H1 (cell line): ENCODE measurements around the gene MAPRE3. TPM values are rescaled to one million over a fixed set of nuclear protein-coding genes. Genes with fewer than 3 reads are reported as not detected.

Experiments used
- CTCF ChIA-PET: fragments of 300-600 bp; sonication (Branson Sonifier 250); formaldehyde crosslinking; loops from one replicate; lab custom pipeline; 2021; ENCODE audit not compliant: partially characterized antibody; lab: Charles Lee
- POLR2A ChIA-PET: fragments of 300-600 bp; sonication (Branson Sonifier 250); formaldehyde crosslinking; loops from one replicate; lab custom pipeline; 2021; ENCODE audit warnings: inconsistent platforms; ENCODE audit not compliant: partially characterized antibody; lab: Charles Lee
- DNase-seq, 2 experiments: peaks; one replicate each; pipeline versions ENCODE4 v3.0.0 to v3.0.0-alpha.2; 2010 to 2022; ENCODE audit warnings: low spot score in 2 of 2, low read depth in 1 of 2, mixed read lengths in 1 of 2
- FAIRE-seq: peaks from 2 replicates; lab custom pipeline; 2011; peaks lifted over from hg19 to GRCh38; lab: Jason Lieb, UNC
- H2AFZ ChIP-seq: 2 replicates; pipeline ENCODE4 v1.8.1; 2012; ENCODE audit warnings: low read length, inconsistent platforms
- H2AK5ac ChIP-seq: 2 replicates; pipeline ENCODE4 v1.6.1; 2013; ENCODE audit warnings: low read depth, low read length
- H2BK120ac ChIP-seq: replicated peaks from 2 replicates; pipeline ENCODE3; 2013; ENCODE audit warnings: low read depth, low read length, inconsistent platforms
- H2BK12ac ChIP-seq: 2 replicates; pipeline ENCODE4 v1.6.1; 2013; ENCODE audit warnings: low read depth, low read length
- H2BK15ac ChIP-seq: 2 replicates; pipeline ENCODE4 v1.6.1; 2013; ENCODE audit warnings: low read length
- H2BK20ac ChIP-seq: 2 replicates; pipeline ENCODE4 v1.6.1; 2013; ENCODE audit warnings: low read length
- H2BK5ac ChIP-seq: 2 replicates; pipeline ENCODE4 v1.6.1; 2013; ENCODE audit warnings: low read depth, low read length
- H3K14ac ChIP-seq: 2 replicates; pipeline ENCODE4 v1.6.1; 2013; ENCODE audit warnings: inconsistent platforms; ENCODE audit not compliant: insufficient read length
- H3K18ac ChIP-seq: 2 replicates; pipeline ENCODE4 v1.6.1; 2013; ENCODE audit warnings: low read length; ENCODE audit errors: extremely low read depth
- H3K23ac ChIP-seq: 2 replicates; pipeline ENCODE4 v1.6.1; 2013; ENCODE audit warnings: inconsistent platforms; ENCODE audit not compliant: insufficient read length
- H3K23me2 ChIP-seq: 2 replicates; pipeline ENCODE4 v1.6.1; 2013; ENCODE audit warnings: low read depth, low read length
- H3K27ac ChIP-seq: 2 replicates; pipeline ENCODE4 v1.6.1; 2011; ENCODE audit warnings: low read depth, low read length, inconsistent platforms
- H3K27me3 ChIP-seq, 4 experiments: replicated peaks in 1 of 4; 1 replicate in 1 of 4; 2 replicates in 3 of 4; pipeline versions ENCODE4 v1.6.1 to v1.8.1; 2011 to 2013; ENCODE audit warnings: low read length in 3 of 4, mild to moderate bottlenecking in 3 of 4, inconsistent platforms in 2 of 4, mixed read lengths in 2 of 4, moderate library complexity in 1 of 4; ENCODE audit not compliant: control insufficient read depth in 3 of 4, insufficient read depth in 3 of 4; ENCODE audit errors: extremely low read depth in 1 of 4
- H3K36me3 ChIP-seq, 4 experiments: 2 replicates each; pipeline versions ENCODE4 v1.6.1 to v1.8.1; 2011 to 2013; ENCODE audit warnings: mild to moderate bottlenecking in 4 of 4, low read length in 3 of 4, moderate library complexity in 2 of 4, control low read depth in 1 of 4, inconsistent platforms in 1 of 4; ENCODE audit not compliant: insufficient read depth in 4 of 4, control insufficient read depth in 2 of 4
- H3K4ac ChIP-seq: replicated peaks from 2 replicates; pipeline ENCODE3; 2013; ENCODE audit warnings: low read length, low read depth, mixed read lengths, inconsistent platforms; ENCODE audit not compliant: insufficient read length
- H3K4me1 ChIP-seq, 4 experiments: replicated peaks in 1 of 4; 1 replicate in 1 of 4; 2 replicates in 3 of 4; pipeline versions ENCODE4 v1.6.1 to v1.8.1; 2011 to 2013; ENCODE audit warnings: low read length in 3 of 4, inconsistent platforms in 2 of 4, mixed read lengths in 1 of 4; ENCODE audit not compliant: insufficient read depth in 4 of 4, control insufficient read depth in 3 of 4
- H3K4me2 ChIP-seq, 2 experiments: 2 replicates each; pipeline versions ENCODE4 v1.6.1 to v1.8.1; 2011 to 2013; ENCODE audit warnings: low read depth in 2 of 2, low read length in 2 of 2, control low read depth in 1 of 2, inconsistent platforms in 1 of 2, mild to moderate bottlenecking in 1 of 2; ENCODE audit not compliant: insufficient read depth in 1 of 2
- H3K4me3 ChIP-seq, 4 experiments: fragments of 200-600, 300-600 bp in 1 of 4; sonication (generic), shearing (Covaris generic), sonication (Bioruptor Twin) in 1 of 4; 2 replicates each; pipeline versions ENCODE4 v1.5.1 to v1.8.1; 2011 to 2016; ENCODE audit warnings: low read length in 4 of 4, low read depth in 3 of 4, control low read depth in 2 of 4, inconsistent platforms in 2 of 4, mild to moderate bottlenecking in 2 of 4, mixed read lengths in 1 of 4, moderate library complexity in 1 of 4; ENCODE audit not compliant: insufficient read depth in 2 of 4; ENCODE audit errors: extremely low read depth in 1 of 4
- H3K56ac ChIP-seq: replicated peaks from 2 replicates; pipeline ENCODE3; 2013; ENCODE audit warnings: low read depth, mild to moderate bottlenecking, mixed read lengths, low read length, inconsistent platforms; ENCODE audit not compliant: insufficient read length
- H3K79me1 ChIP-seq: 2 replicates; pipeline ENCODE4 v1.6.1; 2013; ENCODE audit warnings: low read depth, low read length, control low read depth
- H3K79me2 ChIP-seq, 2 experiments: 2 replicates each; pipeline versions ENCODE4 v1.6.1 to v1.8.1; 2012 to 2013; ENCODE audit warnings: low read length in 2 of 2, mild to moderate bottlenecking in 2 of 2, inconsistent platforms in 1 of 2; ENCODE audit not compliant: insufficient read depth in 2 of 2, control insufficient read depth in 1 of 2
- H3K9ac ChIP-seq, 4 experiments: replicated peaks in 1 of 4; 1 replicate in 1 of 4; 2 replicates in 3 of 4; pipeline versions ENCODE4 v1.6.1 to v1.8.1; 2011 to 2013; ENCODE audit warnings: low read depth in 3 of 4, low read length in 3 of 4, control low read depth in 2 of 4, mild to moderate bottlenecking in 2 of 4, moderate library complexity in 2 of 4, inconsistent platforms in 1 of 4; ENCODE audit errors: extremely low read depth in 1 of 4
- H3K9me3 ChIP-seq, 2 experiments: 2 replicates each; pipeline versions ENCODE4 v1.6.1 to v1.8.1; 2012 to 2013; ENCODE audit warnings: mild to moderate bottlenecking in 2 of 2, moderate library complexity in 2 of 2, control low read depth in 1 of 2, inconsistent platforms in 1 of 2, low read depth in 1 of 2, low read length in 1 of 2, mixed read lengths in 1 of 2; ENCODE audit not compliant: insufficient read depth in 2 of 2
- H4K20me1 ChIP-seq, 2 experiments: replicated peaks in 1 of 2; 2 replicates each; pipeline versions ENCODE3 to v1.8.1; 2011 to 2013; ENCODE audit warnings: inconsistent platforms in 2 of 2, low read length in 2 of 2, mild to moderate bottlenecking in 1 of 2; ENCODE audit not compliant: insufficient read depth in 2 of 2, control insufficient read depth in 1 of 2
- H4K5ac ChIP-seq: 2 replicates; pipeline ENCODE4 v1.6.1; 2013; ENCODE audit warnings: low read length, low read depth, mixed read lengths, inconsistent platforms; ENCODE audit not compliant: insufficient read length
- H4K8ac ChIP-seq: 2 replicates; pipeline ENCODE4 v1.8.0; 2013; ENCODE audit warnings: mild to moderate bottlenecking, moderate library complexity, low read length, inconsistent platforms; ENCODE audit not compliant: insufficient read depth; ENCODE audit errors: extremely low read depth
- H4K91ac ChIP-seq: replicated peaks from 2 replicates; pipeline ENCODE3; 2013; ENCODE audit warnings: low read length, mixed read lengths, inconsistent platforms; ENCODE audit not compliant: insufficient read length
- ASH2L ChIP-seq: fragments of 200-600, 300-600 bp; sonication (generic); IDR thresholded peaks from one replicate; pipeline ENCODE4 v1.7.1; 2017; ENCODE audit warnings: low read length
- BACH1 ChIP-seq: IDR thresholded peaks from 2 replicates; pipeline ENCODE4 v1.6.1; 2012; ENCODE audit warnings: low read length, improper control_type of control experiment
- CHD2 ChIP-seq: IDR thresholded peaks from 2 replicates; pipeline ENCODE4 v1.6.1; 2012; ENCODE audit warnings: low read length, improper control_type of control experiment
- FOSL1 ChIP-seq: IDR thresholded peaks from 2 replicates; pipeline ENCODE4 v1.6.1; 2011; ENCODE audit warnings: mild to moderate bottlenecking, low read depth, low read length, moderate library complexity; ENCODE audit not compliant: insufficient read depth
- HDAC2 ChIP-seq, 2 experiments: fragments of 300-600 bp in 1 of 2; sonication (generic) in 1 of 2; IDR thresholded peaks; 2 replicates each; pipeline ENCODE4 v1.6.1; 2011 to 2012; ENCODE audit warnings: low read depth in 2 of 2, low read length in 2 of 2, mild to moderate bottlenecking in 2 of 2, moderate library complexity in 2 of 2, borderline replicate concordance in 1 of 2, inconsistent platforms in 1 of 2
- KDM5A ChIP-seq: fragments of 200-600 bp; IDR thresholded peaks from 2 replicates; pipeline ENCODE4 v1.7.1; 2012; ENCODE audit warnings: mild to moderate bottlenecking, low read length, inconsistent platforms, mixed read lengths
- RAD21 ChIP-seq, 2 experiments: IDR thresholded peaks in 1 of 2; conservative IDR thresholded peaks in 1 of 2; 2 replicates each; pipeline ENCODE4 v1.6.1; 2011; ENCODE audit warnings: low read depth in 2 of 2, low read length in 2 of 2, improper control_type of control experiment in 1 of 2, inconsistent platforms in 1 of 2, mild to moderate bottlenecking in 1 of 2, moderate library complexity in 1 of 2
- SAP30 ChIP-seq: fragments of 300-600 bp; sonication (generic); IDR thresholded peaks from 2 replicates; pipeline ENCODE4 v1.7.1; 2012; ENCODE audit warnings: low read length, moderate library complexity, mild to moderate bottlenecking, inconsistent platforms; ENCODE audit not compliant: insufficient read depth, insufficient replicate concordance
- WGBS, 2 experiments: shearing (Covaris generic) in 1 of 2; methylation state at CpG; one replicate each; pipeline versions ENCODE4 v1.1.6 to v1.1.7; 2013 to 2015; ENCODE audit warnings: low lambda C conversion rate in 2 of 2, mixed read lengths in 2 of 2, inconsistent platforms in 1 of 2, low coverage in 1 of 2, missing lambda C conversion rate in 1 of 2; ENCODE audit not compliant: insufficient replicate concordance in 2 of 2, insufficient coverage in 1 of 2, insufficient read length in 1 of 2; ENCODE audit errors: extremely low coverage in 1 of 2, missing lambda C conversion rate in 1 of 2; 5-methylcytosine and 5-hydroxymethylcytosine counted together
- polyA plus RNA-seq, 7 experiments: library from polyadenylated mRNA; depleted of rRNA in 3 of 7; stranded (reverse) in 5 of 7; unstranded in 2 of 7; fragments of >200 nt in 5 of 7; fragments of 200-250 nt in 2 of 7; gene quantifications; 1 replicate in 5 of 7; 2 replicates in 1 of 7; 4 replicates in 1 of 7; pipeline versions ENCODE4 v1.2.1 to v1.2.3, GENCODE V29; 2011 to 2013; ENCODE audit warnings: missing spikeins in 2 of 7, mixed read lengths in 2 of 7
- total RNA-seq: library from RNA; stranded (reverse); fragmentation: NEBNext Ultra II Directional; extraction: Animal tissue kit (Norgen Biotek cat#: 25700); gene quantifications from 2 replicates; pipeline ENCODE4 v1.2.1, GENCODE V29; 2021
- TF ChIP-seq, protein P1 (sequence below): IDR thresholded peaks from 2 replicates; pipeline ENCODE4 v1.6.1; 2011; ENCODE audit warnings: low read depth, mild to moderate bottlenecking, low read length; ENCODE audit not compliant: insufficient read depth

Gene MAPRE3
- total and polyA plus RNA-seq, 2 of the 8 experiments (the other 6 are each of a cell fraction or from before 2014, with no cell fraction given): 4.9 to 6.6 TPM

DNA sequence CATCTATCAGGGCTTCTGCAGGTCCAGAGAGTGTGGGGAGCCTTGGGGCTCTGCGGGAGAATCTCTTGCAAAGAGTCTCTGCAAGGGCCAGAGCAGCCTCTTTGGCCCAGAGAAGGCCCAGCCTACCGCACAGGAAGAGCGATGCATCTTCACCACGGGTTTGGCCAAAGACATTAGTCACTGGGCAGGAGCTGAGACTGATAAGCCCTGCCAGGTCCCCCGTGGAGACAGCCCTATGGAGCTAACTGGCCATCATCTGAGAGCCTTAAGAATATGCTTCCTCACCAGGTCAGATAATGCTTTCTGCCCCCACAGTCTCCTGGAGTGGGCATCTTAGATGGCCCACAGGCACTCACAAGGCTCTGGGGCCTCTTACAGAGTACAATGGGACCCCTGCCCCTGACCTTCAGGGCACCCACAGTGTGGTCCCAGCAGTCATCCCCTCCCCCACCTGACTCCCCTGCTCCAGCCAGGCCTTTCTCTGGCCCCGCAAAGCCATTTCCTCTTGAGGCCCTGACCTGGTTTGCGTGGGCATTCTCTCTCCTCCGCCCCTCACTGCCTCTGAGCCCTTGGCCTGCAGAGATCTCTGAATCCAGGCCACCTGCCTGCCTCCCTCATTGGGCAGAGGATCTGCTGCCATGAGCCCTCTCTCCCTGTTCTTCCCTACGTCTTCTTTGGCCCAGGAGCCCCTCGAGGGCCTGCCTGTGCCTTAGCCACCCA is 31.9 kb upstream of the MAPRE3 start:
- Histone ChIP-seq H3K27ac (no peak overlapping the region), H3K9ac (no peak overlapping the region), H4K8ac (no peak overlapping the region), H3K56ac (no peak overlapping the region), H3K4ac (no peak overlapping the region), H4K5ac (no peak overlapping the region), H3K14ac (no peak overlapping the region), H3K4me2 (no peak overlapping the region), H2BK5ac (no peak overlapping the region), H3K4me1 (peaks cover 2 to 11% (median 5%) of the 10 kb centered on the region in 4 experiments), H2BK12ac (no peak overlapping the region), H3K36me3 (no peaks in the 10 kb centered on the region), H2BK20ac (no peak overlapping the region), H3K9me3 (no peaks in the 10 kb centered on the region; a peak in 1 of 4 replicates), H2BK15ac (no peak overlapping the region), H4K91ac (no peak overlapping the region), H2BK120ac (no peak overlapping the region), H3K79me1 (no peaks in the 10 kb centered on the region), H3K79me2 (no peaks in the 10 kb centered on the region), H3K18ac (no peak overlapping the region), H4K20me1 (peaks cover 0 to 4% of the 10 kb centered on the region in 2 experiments), H3K23ac (no peak overlapping the region), H3K27me3 (no peaks in the 10 kb centered on the region; a peak in 1 of 7 replicates), H3K4me3 (no peak overlapping the region), H3K23me2 (peaks cover 4% of the 10 kb centered on the region), H2AFZ (no peak overlapping the region), H2AK5ac (no peak overlapping the region)
- WGBS, 2 experiments: 84% methylated on average over 10 of the region's 10 CpGs; no CpG with 5 or more reads in 1 of the 2 experiments
- FAIRE-seq: no peak
- CTCF ChIA-PET: interaction anchor here (1.0 to 9.7 kb wide), 6 partner anchors 17 to 90 kb away, joined by 3 to 235 read pairs (median 28); partner anchors contain the start of gene DPYSL5
- POLR2A ChIA-PET: interaction anchor here (0.8 kb wide), 1 partner anchor 1407 kb away, joined by 3 read pairs; no protein-coding TSS in a partner anchor
- no peak for DNase-seq
- no peak for TF ChIP-seq ASH2L
- no peak for TF ChIP-seq HDAC2 (IDR thresholded peaks at IDR 0.05; ENCODE audit: borderline replicate concordance in 1 of 2, low read depth in 2 of 2, low read length in 2 of 2)
- no peak for TF ChIP-seq CHD2
- TF ChIP-seq, protein P1, sequence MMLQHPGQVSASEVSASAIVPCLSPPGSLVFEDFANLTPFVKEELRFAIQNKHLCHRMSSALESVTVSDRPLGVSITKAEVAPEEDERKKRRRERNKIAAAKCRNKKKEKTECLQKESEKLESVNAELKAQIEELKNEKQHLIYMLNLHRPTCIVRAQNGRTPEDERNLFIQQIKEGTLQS: no peak
- TF ChIP-seq KDM5A: no peak
- no peak for TF ChIP-seq SAP30
- TF ChIP-seq FOSL1: no peak
- TF ChIP-seq RAD21 (IDR thresholded peaks at IDR 0.05 in 1 of 2, conservative IDR thresholded peaks at IDR 0.05 in 1 of 2; ENCODE audit: low read depth in 2 of 2, low read length in 2 of 2): no peak
- no peak for TF ChIP-seq BACH1
